GM18505 (cell line): ENCODE data around the gene MYH3.

Experiments
- ATAC-seq: cut with Tn5 transposase; IDR thresholded peaks from one replicate; pipeline ENCODE4 v1.9.1; 2021; ENCODE audit not compliant: unreplicated experiment
- POLR2A ChIP-seq: IDR thresholded peaks from 4 replicates; pipeline ENCODE4 v1.6.1; 2011; ENCODE audit warnings: borderline replicate concordance; ENCODE audit not compliant: insufficient read depth, insufficient read length; ENCODE audit errors: extremely low read depth

MYH3 gene

DNA sequence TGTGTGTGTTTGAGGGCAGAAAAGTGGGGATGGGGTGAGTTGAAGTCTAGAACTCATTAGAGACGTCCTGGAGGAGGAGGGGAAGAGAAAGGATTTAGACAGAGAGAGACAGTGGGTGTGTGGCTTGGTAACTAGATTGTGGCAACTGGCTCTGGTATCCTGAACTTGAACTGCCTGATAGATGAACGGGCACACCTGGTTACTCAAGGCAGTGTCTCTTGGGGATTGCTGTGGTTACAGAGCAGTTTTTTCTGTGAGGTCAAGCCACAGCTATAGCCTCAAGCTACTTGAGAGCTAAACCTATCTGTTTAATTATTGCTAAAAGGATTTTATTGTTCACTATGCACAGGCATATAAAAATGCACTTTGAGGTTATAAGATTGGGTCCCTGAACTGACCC, 77.8 kb downstream of the MYH3 start:
- ATAC-seq, result no peak

More for the DNA sequence above, 77.8 kb downstream of the MYH3 start:
- no peak for TF ChIP-seq POLR2A
